H1 (cell line): Measurements from ENCODE around the gene SF3A2. TPM values are rescaled to one million over a fixed set of nuclear protein-coding genes. Genes with fewer than 3 reads are reported as not detected.

Experiments used
- CTCF ChIA-PET: fragments of 300-600 bp; sonication (Branson Sonifier 250); formaldehyde crosslinking; loops from one replicate; lab custom pipeline; 2021; ENCODE audit not compliant: partially characterized antibody; lab: Charles Lee
- POLR2A ChIA-PET: fragments of 300-600 bp; sonication (Branson Sonifier 250); formaldehyde crosslinking; loops from one replicate; lab custom pipeline; 2021; ENCODE audit warnings: inconsistent platforms; ENCODE audit not compliant: partially characterized antibody; lab: Charles Lee
- DNase-seq, 2 experiments: peaks; one replicate each; pipeline versions ENCODE4 v3.0.0 to v3.0.0-alpha.2; 2010 to 2022; ENCODE audit warnings: low spot score in 2 of 2, low read depth in 1 of 2, mixed read lengths in 1 of 2
- FAIRE-seq: peaks from 2 replicates; lab custom pipeline; 2011; peaks lifted over from hg19 to GRCh38; lab: Jason Lieb, UNC
- H2AFZ ChIP-seq: 2 replicates; pipeline ENCODE4 v1.8.1; 2012; ENCODE audit warnings: low read length, inconsistent platforms
- H2AK5ac ChIP-seq: 2 replicates; pipeline ENCODE4 v1.6.1; 2013; ENCODE audit warnings: low read depth, low read length
- H2BK120ac ChIP-seq: replicated peaks from 2 replicates; pipeline ENCODE3; 2013; ENCODE audit warnings: low read depth, low read length, inconsistent platforms
- H2BK12ac ChIP-seq: 2 replicates; pipeline ENCODE4 v1.6.1; 2013; ENCODE audit warnings: low read depth, low read length
- H2BK15ac ChIP-seq: 2 replicates; pipeline ENCODE4 v1.6.1; 2013; ENCODE audit warnings: low read length
- H2BK20ac ChIP-seq: 2 replicates; pipeline ENCODE4 v1.6.1; 2013; ENCODE audit warnings: low read length
- H2BK5ac ChIP-seq: 2 replicates; pipeline ENCODE4 v1.6.1; 2013; ENCODE audit warnings: low read depth, low read length
- H3K14ac ChIP-seq: 2 replicates; pipeline ENCODE4 v1.6.1; 2013; ENCODE audit warnings: inconsistent platforms; ENCODE audit not compliant: insufficient read length
- H3K18ac ChIP-seq: 2 replicates; pipeline ENCODE4 v1.6.1; 2013; ENCODE audit warnings: low read length; ENCODE audit errors: extremely low read depth
- H3K23ac ChIP-seq: 2 replicates; pipeline ENCODE4 v1.6.1; 2013; ENCODE audit warnings: inconsistent platforms; ENCODE audit not compliant: insufficient read length
- H3K23me2 ChIP-seq: 2 replicates; pipeline ENCODE4 v1.6.1; 2013; ENCODE audit warnings: low read depth, low read length
- H3K27ac ChIP-seq: 2 replicates; pipeline ENCODE4 v1.6.1; 2011; ENCODE audit warnings: low read depth, low read length, inconsistent platforms
- H3K27me3 ChIP-seq, 4 experiments: replicated peaks in 1 of 4; 1 replicate in 1 of 4; 2 replicates in 3 of 4; pipeline versions ENCODE4 v1.6.1 to v1.8.1; 2011 to 2013; ENCODE audit warnings: low read length in 3 of 4, mild to moderate bottlenecking in 3 of 4, inconsistent platforms in 2 of 4, mixed read lengths in 2 of 4, moderate library complexity in 1 of 4; ENCODE audit not compliant: control insufficient read depth in 3 of 4, insufficient read depth in 3 of 4; ENCODE audit errors: extremely low read depth in 1 of 4
- H3K36me3 ChIP-seq, 4 experiments: 2 replicates each; pipeline versions ENCODE4 v1.6.1 to v1.8.1; 2011 to 2013; ENCODE audit warnings: mild to moderate bottlenecking in 4 of 4, low read length in 3 of 4, moderate library complexity in 2 of 4, control low read depth in 1 of 4, inconsistent platforms in 1 of 4; ENCODE audit not compliant: insufficient read depth in 4 of 4, control insufficient read depth in 2 of 4
- H3K4ac ChIP-seq: replicated peaks from 2 replicates; pipeline ENCODE3; 2013; ENCODE audit warnings: low read length, low read depth, mixed read lengths, inconsistent platforms; ENCODE audit not compliant: insufficient read length
- H3K4me1 ChIP-seq, 4 experiments: replicated peaks in 1 of 4; 1 replicate in 1 of 4; 2 replicates in 3 of 4; pipeline versions ENCODE4 v1.6.1 to v1.8.1; 2011 to 2013; ENCODE audit warnings: low read length in 3 of 4, inconsistent platforms in 2 of 4, mixed read lengths in 1 of 4; ENCODE audit not compliant: insufficient read depth in 4 of 4, control insufficient read depth in 3 of 4
- H3K4me2 ChIP-seq, 2 experiments: 2 replicates each; pipeline versions ENCODE4 v1.6.1 to v1.8.1; 2011 to 2013; ENCODE audit warnings: low read depth in 2 of 2, low read length in 2 of 2, control low read depth in 1 of 2, inconsistent platforms in 1 of 2, mild to moderate bottlenecking in 1 of 2; ENCODE audit not compliant: insufficient read depth in 1 of 2
- H3K4me3 ChIP-seq, 4 experiments: fragments of 200-600, 300-600 bp in 1 of 4; sonication (generic), shearing (Covaris generic), sonication (Bioruptor Twin) in 1 of 4; 2 replicates each; pipeline versions ENCODE4 v1.5.1 to v1.8.1; 2011 to 2016; ENCODE audit warnings: low read length in 4 of 4, low read depth in 3 of 4, control low read depth in 2 of 4, inconsistent platforms in 2 of 4, mild to moderate bottlenecking in 2 of 4, mixed read lengths in 1 of 4, moderate library complexity in 1 of 4; ENCODE audit not compliant: insufficient read depth in 2 of 4; ENCODE audit errors: extremely low read depth in 1 of 4
- H3K56ac ChIP-seq: replicated peaks from 2 replicates; pipeline ENCODE3; 2013; ENCODE audit warnings: low read depth, mild to moderate bottlenecking, mixed read lengths, low read length, inconsistent platforms; ENCODE audit not compliant: insufficient read length
- H3K79me1 ChIP-seq: 2 replicates; pipeline ENCODE4 v1.6.1; 2013; ENCODE audit warnings: low read depth, low read length, control low read depth
- H3K79me2 ChIP-seq, 2 experiments: 2 replicates each; pipeline versions ENCODE4 v1.6.1 to v1.8.1; 2012 to 2013; ENCODE audit warnings: low read length in 2 of 2, mild to moderate bottlenecking in 2 of 2, inconsistent platforms in 1 of 2; ENCODE audit not compliant: insufficient read depth in 2 of 2, control insufficient read depth in 1 of 2
- H3K9ac ChIP-seq, 4 experiments: replicated peaks in 1 of 4; 1 replicate in 1 of 4; 2 replicates in 3 of 4; pipeline versions ENCODE4 v1.6.1 to v1.8.1; 2011 to 2013; ENCODE audit warnings: low read depth in 3 of 4, low read length in 3 of 4, control low read depth in 2 of 4, mild to moderate bottlenecking in 2 of 4, moderate library complexity in 2 of 4, inconsistent platforms in 1 of 4; ENCODE audit errors: extremely low read depth in 1 of 4
- H3K9me3 ChIP-seq, 2 experiments: 2 replicates each; pipeline versions ENCODE4 v1.6.1 to v1.8.1; 2012 to 2013; ENCODE audit warnings: mild to moderate bottlenecking in 2 of 2, moderate library complexity in 2 of 2, control low read depth in 1 of 2, inconsistent platforms in 1 of 2, low read depth in 1 of 2, low read length in 1 of 2, mixed read lengths in 1 of 2; ENCODE audit not compliant: insufficient read depth in 2 of 2
- H4K20me1 ChIP-seq, 2 experiments: replicated peaks in 1 of 2; 2 replicates each; pipeline versions ENCODE3 to v1.8.1; 2011 to 2013; ENCODE audit warnings: inconsistent platforms in 2 of 2, low read length in 2 of 2, mild to moderate bottlenecking in 1 of 2; ENCODE audit not compliant: insufficient read depth in 2 of 2, control insufficient read depth in 1 of 2
- H4K5ac ChIP-seq: 2 replicates; pipeline ENCODE4 v1.6.1; 2013; ENCODE audit warnings: low read length, low read depth, mixed read lengths, inconsistent platforms; ENCODE audit not compliant: insufficient read length
- H4K8ac ChIP-seq: 2 replicates; pipeline ENCODE4 v1.8.0; 2013; ENCODE audit warnings: mild to moderate bottlenecking, moderate library complexity, low read length, inconsistent platforms; ENCODE audit not compliant: insufficient read depth; ENCODE audit errors: extremely low read depth
- H4K91ac ChIP-seq: replicated peaks from 2 replicates; pipeline ENCODE3; 2013; ENCODE audit warnings: low read length, mixed read lengths, inconsistent platforms; ENCODE audit not compliant: insufficient read length
- BCL11A ChIP-seq, 2 experiments: IDR thresholded peaks; one replicate each; pipeline ENCODE4 v1.6.1; 2011; ENCODE audit warnings: low read depth in 2 of 2, low read length in 2 of 2, mild to moderate bottlenecking in 2 of 2
- KDM5A ChIP-seq: fragments of 200-600 bp; IDR thresholded peaks from 2 replicates; pipeline ENCODE4 v1.7.1; 2012; ENCODE audit warnings: mild to moderate bottlenecking, low read length, inconsistent platforms, mixed read lengths
- POLR2AphosphoS5 ChIP-seq: IDR thresholded peaks from 2 replicates; pipeline ENCODE4 v1.6.1; 2011; ENCODE audit warnings: low read depth, low read length
- SP4 ChIP-seq: IDR thresholded peaks from 2 replicates; pipeline ENCODE4 v1.6.1; 2012; ENCODE audit warnings: low read length, inconsistent platforms
- TBP ChIP-seq: IDR thresholded peaks from 2 replicates; pipeline ENCODE4 v1.6.1; 2011; ENCODE audit warnings: low read depth, low read length, improper control_type of control experiment
- YY1 ChIP-seq: IDR thresholded peaks from 2 replicates; pipeline ENCODE4 v1.6.1; 2011; ENCODE audit warnings: low read depth, mild to moderate bottlenecking, low read length
- WGBS, 2 experiments: shearing (Covaris generic) in 1 of 2; methylation state at CpG; one replicate each; pipeline versions ENCODE4 v1.1.6 to v1.1.7; 2013 to 2015; ENCODE audit warnings: low lambda C conversion rate in 2 of 2, mixed read lengths in 2 of 2, inconsistent platforms in 1 of 2, low coverage in 1 of 2, missing lambda C conversion rate in 1 of 2; ENCODE audit not compliant: insufficient replicate concordance in 2 of 2, insufficient coverage in 1 of 2, insufficient read length in 1 of 2; ENCODE audit errors: extremely low coverage in 1 of 2, missing lambda C conversion rate in 1 of 2; 5-methylcytosine and 5-hydroxymethylcytosine counted together
- polyA plus RNA-seq, 7 experiments: library from polyadenylated mRNA; depleted of rRNA in 3 of 7; stranded (reverse) in 5 of 7; unstranded in 2 of 7; fragments of >200 nt in 5 of 7; fragments of 200-250 nt in 2 of 7; gene quantifications; 1 replicate in 5 of 7; 2 replicates in 1 of 7; 4 replicates in 1 of 7; pipeline versions ENCODE4 v1.2.1 to v1.2.3, GENCODE V29; 2011 to 2013; ENCODE audit warnings: missing spikeins in 2 of 7, mixed read lengths in 2 of 7
- total RNA-seq: library from RNA; stranded (reverse); fragmentation: NEBNext Ultra II Directional; extraction: Animal tissue kit (Norgen Biotek cat#: 25700); gene quantifications from 2 replicates; pipeline ENCODE4 v1.2.1, GENCODE V29; 2021

Gene SF3A2
- total and polyA plus RNA-seq, 2 of the 8 experiments (the other 6 are each of a cell fraction or from before 2014, with no cell fraction given), result 15.3 to 146 TPM

GRCh38 chr19:2259336-2259735, 22.7 kb downstream of the SF3A2 start:
- no peak overlapping the region for H4K91ac ChIP-seq
- no peaks in the 10 kb centered on the region for H3K79me2 ChIP-seq
- H3K36me3 ChIP-seq, result no peaks in the 10 kb centered on the region
- no peak overlapping the region for H2BK12ac ChIP-seq
- no peak overlapping the region for H3K4ac ChIP-seq
- no peak for FAIRE-seq
- no peak overlapping the region for H3K18ac ChIP-seq
- H3K14ac ChIP-seq, result no peak overlapping the region
- peaks cover 0 to 3% (median 0%) of the 10 kb centered on the region in 4 experiments; a peak in 2 of 7 replicates for H3K4me1 ChIP-seq
- H3K9me3 ChIP-seq, result no peaks in the 10 kb centered on the region
- no peak overlapping the region for H4K8ac ChIP-seq
- H3K23me2 ChIP-seq, result no peaks in the 10 kb centered on the region
- TF ChIP-seq POLR2AphosphoS5, result no peak
- no peak for TF ChIP-seq KDM5A
- TF ChIP-seq SP4, result no peak
- no peak for TF ChIP-seq YY1
- no peak for TF ChIP-seq BCL11A (IDR thresholded peaks at IDR 0.05; ENCODE audit: low read depth in 2 of 2, low read length in 2 of 2)
- TF ChIP-seq TBP, result no peak
- H2BK5ac ChIP-seq, result no peak overlapping the region
- no peak overlapping the region for H4K5ac ChIP-seq
- no peak overlapping the region for H3K27ac ChIP-seq
- H4K20me1 ChIP-seq, result no peaks in the 10 kb centered on the region
- no peak overlapping the region for H2AFZ ChIP-seq
- CTCF ChIA-PET, result interaction anchor here (0.6 to 5.9 kb wide), 10 partner anchors 14 to 372 kb away, joined by 3 to 35 read pairs (median 4); partner anchors contain the start of genes LINGO3, LMNB2 and PLEKHJ1
- H3K4me2 ChIP-seq, result no peak overlapping the region
- no peak overlapping the region for H2BK20ac ChIP-seq
- peaks cover 0 to 1% (median under 1%) of the 10 kb centered on the region in 4 experiments; a peak in 4 of 7 replicates for H3K27me3 ChIP-seq
- POLR2A ChIA-PET, result interaction anchor here (0.6 to 23.4 kb wide), 5 partner anchors 4 to 58 kb away, joined by 3 to 330 read pairs (median 206); partner anchors contain the start of genes AMH, JSRP1 and SF3A2
- H3K23ac ChIP-seq, result no peak overlapping the region
- H3K56ac ChIP-seq, result no peak overlapping the region
- DNase-seq, result no peak
- no peak overlapping the region for H2BK15ac ChIP-seq
- H3K4me3 ChIP-seq, result no peak overlapping the region
- H3K79me1 ChIP-seq, result no peaks in the 10 kb centered on the region
- H3K9ac ChIP-seq, result no peak overlapping the region; a peak in 1 of 7 replicates
- WGBS, 2 experiments, result 92% methylated on average over 5 of the region's 5 CpGs; no CpG with 5 or more reads in 1 of the 2 experiments
- H2AK5ac ChIP-seq, result no peak overlapping the region
- H2BK120ac ChIP-seq, result no peak overlapping the region
